Fibroblast of skin of scalp (primary cell): ENCODE results near the gene KRT27. TPM values are rescaled to one million over a fixed set of nuclear protein-coding genes. Genes with fewer than 3 reads are reported as not detected.
"Not testable (repeated sequence)": the region's sequence is repeated elsewhere in the genome, so short reads cannot be mapped to it uniquely, and the experiment has no call there.

Experiments
- DNase-seq: peaks from one replicate; pipeline ENCODE4 v3.0.0-alpha.2; 2013
- polyA plus RNA-seq, 2 experiments: library from polyadenylated mRNA; unstranded; fragments of 120-200 nt; gene quantifications; one replicate each; pipeline ENCODE4 v1.2.1, GENCODE V29; 2013; ENCODE audit not compliant: insufficient read length in 2 of 2

KRT27 gene, protein sequence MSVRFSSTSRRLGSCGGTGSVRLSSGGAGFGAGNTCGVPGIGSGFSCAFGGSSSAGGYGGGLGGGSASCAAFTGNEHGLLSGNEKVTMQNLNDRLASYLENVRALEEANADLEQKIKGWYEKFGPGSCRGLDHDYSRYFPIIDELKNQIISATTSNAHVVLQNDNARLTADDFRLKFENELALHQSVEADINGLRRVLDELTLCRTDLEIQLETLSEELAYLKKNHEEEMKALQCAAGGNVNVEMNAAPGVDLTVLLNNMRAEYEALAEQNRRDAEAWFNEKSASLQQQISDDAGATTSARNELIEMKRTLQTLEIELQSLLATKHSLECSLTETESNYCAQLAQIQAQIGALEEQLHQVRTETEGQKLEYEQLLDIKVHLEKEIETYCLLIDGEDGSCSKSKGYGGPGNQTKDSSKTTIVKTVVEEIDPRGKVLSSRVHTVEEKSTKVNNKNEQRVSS
- not detected for polyA plus RNA-seq (2013, experiment 1 of 2; ENCODE audit: insufficient read length)
- not detected for polyA plus RNA-seq (2013, experiment 2 of 2; ENCODE audit: insufficient read length)

DNA sequence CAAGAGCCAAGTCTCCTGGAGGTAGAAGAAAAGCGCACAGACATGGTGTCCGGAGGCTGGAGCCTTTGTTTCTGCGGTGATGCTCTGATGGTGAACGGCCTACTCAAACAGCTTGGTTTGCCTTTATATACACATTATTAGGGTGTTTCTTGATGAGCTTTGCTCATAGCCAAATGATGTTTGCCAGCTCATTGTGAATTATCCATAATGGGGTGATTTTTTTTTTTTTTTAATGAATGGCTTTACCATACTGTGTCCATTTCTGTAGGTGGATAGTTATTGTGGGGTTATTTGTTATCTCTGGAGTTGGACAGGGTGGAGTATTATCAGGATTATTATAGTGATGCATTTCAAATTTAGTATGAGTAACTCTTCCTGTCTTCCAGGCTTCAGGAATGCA is at the start of gene KRT27:
Gene KRT27, minus strand, starts transcription at position 101 of the 400 bp plus-strand sequence. Its CDS starts 57 bp downstream, at position 44.
- no peak for DNase-seq

- no peak for DNase-seq
Observed at GRCh38 chr17:40830085-40830776, 47.9 kb upstream of the KRT27 start.

GRCh38 chr17:40828454-40829044 is 46.2 kb upstream of the KRT27 start:
- no peak for DNase-seq

DNA sequence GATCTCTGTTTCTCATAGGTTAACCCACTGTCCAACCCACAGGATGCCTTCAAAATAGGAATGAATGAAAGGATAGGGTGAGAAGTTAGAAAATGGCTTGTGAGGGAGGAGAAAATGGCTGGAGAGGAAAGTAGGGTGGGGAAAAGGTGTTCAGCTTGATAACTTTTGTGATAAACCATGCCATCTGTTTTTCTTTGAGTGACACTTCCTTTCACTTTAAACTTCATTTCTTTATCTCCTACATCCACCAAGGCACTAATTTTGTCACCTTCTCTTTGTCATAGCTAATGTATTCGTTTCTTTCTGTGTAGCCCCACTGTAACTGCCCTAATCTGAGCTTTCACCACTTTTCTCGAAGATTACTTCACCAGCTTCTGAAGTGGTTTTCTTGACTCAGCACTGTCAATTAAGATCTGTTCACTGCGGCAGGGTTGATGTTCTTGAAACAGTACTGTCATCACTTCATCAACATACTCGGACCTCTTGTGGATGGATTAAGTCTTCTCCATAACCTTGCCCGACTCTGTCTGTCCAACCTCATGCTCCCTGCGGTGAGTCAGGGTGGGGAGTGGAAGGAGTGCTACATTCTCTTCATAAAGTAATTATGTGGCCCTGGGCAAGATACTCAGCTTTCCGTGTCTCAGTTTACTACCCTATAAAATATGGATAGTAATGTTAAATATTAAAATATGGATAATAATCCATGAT is 45.5 kb upstream of the KRT27 start:
- peak; percentile 43 for DNase-seq

- no peak for DNase-seq
Observed at GRCh38 chr17:40825599-40825998, 43.2 kb upstream of the KRT27 start.

DNA sequence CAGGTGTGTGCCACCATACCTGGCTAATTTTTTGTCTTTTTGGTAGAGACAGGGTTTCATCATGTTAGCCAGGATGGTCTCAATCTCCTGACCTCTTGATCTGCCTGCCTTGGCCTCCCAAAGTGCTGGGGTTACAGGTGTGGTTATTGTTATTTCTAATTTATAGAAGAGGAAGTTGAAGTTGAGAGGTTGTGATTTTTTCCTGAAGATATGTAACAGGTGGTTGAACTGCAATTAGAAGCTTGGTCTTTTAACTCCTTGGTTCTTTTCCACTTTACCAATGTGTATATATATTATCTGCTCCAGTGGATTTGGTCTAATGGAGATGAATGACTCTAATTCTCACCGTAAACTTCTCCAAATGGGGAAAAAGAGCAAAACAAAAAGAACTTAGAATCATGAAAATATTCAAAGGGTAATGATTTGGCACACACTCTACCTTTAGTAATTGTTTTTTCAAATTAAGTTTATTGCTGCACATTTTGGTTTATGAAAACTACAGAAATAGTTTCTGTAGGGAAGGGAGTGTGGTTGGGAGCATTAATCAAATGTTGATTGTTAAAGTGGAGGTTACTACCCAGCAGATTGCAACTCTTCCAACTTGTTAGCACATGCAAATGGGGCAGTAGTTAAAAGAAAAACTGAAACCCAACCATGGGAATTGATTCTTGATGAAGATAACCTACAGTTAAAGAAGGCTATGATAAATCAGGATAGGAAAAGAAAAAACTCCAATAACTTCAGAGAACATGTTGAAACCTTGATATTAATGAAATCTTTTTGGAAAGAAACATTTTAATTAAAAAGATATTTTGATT is 41.9 kb upstream of the KRT27 start:
- DNase-seq = no peak

DNA sequence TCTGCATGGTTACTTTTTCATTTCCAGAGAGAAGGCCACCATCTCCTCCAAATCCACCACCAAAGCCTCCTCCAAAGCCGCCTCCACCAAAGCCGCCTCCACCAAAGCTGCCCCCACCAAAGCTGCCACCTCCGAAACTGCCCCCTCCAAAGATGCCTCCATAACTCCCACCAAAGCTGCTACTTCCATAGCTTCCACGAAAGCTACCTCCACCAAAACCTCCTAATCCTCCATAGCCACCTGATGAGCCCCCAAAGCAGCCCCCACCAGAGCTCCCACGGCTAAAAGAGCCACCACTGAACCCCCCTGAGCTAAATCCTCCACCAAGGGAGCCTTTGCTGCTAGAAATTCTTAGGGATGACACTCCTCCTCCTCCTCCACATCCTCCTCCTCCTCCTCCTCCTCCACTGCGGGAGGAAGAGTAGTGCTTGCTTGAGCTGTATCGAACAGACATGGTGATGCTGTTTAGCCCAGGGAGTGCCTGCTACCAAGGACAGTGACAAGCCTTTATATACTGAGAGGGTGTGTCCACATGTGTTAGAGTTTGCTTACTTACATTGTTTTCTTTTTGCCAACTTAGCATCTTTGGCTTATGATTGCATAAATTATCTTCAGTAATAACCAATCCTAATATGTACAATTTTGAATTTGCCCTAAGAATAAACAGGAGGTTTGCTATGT is 39.9 kb upstream of the KRT27 start, which contains the start of gene KRT10:
Gene KRT10, minus strand, starts transcription at position 483 of the 681 bp plus-strand sequence. Its CDS starts 29 bp downstream, at position 454.
- no peak for DNase-seq

- DNase-seq = no peak
Observed at GRCh38 chr17:40821536-40821935, 39.2 kb upstream of the KRT27 start.

GRCh38 chr17:40820228-40820838 is 38.0 kb upstream of the KRT27 start:
- no peak for DNase-seq

DNA sequence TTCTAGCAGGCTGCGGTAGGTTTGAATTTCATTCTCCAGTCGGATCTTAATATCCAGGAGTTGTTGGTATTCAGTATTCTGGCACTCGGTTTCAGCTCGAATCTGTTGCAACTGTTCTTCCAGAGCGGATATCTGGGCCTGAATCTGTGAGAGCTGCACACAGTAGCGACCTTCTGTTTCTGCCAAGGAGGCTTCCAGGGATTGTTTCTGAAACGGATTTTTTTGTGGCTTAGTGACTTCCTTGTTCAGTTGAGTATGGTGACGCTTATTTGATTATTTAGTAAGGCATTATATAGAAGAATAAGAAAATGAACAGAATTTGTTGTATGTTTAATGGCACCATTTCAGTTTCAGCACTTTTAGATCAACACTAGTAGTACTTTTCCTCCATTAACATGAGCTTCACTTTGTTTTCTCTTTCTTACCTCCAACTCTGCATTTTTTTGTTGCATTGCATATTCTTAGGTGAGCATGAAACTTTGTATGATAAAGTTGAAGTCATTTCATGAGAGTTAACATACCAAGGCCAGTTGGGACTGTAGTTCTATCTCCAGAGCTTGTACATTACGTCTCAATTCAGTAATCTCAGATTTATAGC is 37.3 kb upstream of the KRT27 start:
- peak; percentile 14 for DNase-seq

GRCh38 chr17:40818733-40819527 is 36.6 kb upstream of the KRT27 start:
- peak; percentile 91 for DNase-seq

DNA sequence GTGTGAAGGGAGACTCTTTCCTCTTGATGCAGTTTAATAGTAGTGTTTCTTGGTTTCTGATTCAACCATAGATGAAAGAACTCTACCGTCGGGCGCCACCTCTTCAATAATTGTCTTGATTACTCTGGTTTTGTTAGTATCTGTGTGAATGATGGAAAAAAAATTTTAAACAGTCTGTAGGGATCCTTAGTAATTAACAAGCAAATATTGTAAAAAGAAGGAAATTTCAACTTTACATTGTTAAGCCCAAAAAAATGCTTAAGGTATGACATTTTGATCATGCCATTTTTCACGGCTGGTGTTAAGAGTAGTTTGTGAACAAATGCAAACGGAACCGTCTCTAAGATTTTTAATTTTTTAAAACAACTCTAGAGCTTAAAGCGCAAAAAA is 36.0 kb upstream of the KRT27 start:
- no peak for DNase-seq

GRCh38 chr17:40817103-40817682 is 34.8 kb upstream of the KRT27 start:
- DNase-seq = no peak

GRCh38 chr17:40816569-40816968 is 34.2 kb upstream of the KRT27 start:
- DNase-seq = no peak

DNA sequence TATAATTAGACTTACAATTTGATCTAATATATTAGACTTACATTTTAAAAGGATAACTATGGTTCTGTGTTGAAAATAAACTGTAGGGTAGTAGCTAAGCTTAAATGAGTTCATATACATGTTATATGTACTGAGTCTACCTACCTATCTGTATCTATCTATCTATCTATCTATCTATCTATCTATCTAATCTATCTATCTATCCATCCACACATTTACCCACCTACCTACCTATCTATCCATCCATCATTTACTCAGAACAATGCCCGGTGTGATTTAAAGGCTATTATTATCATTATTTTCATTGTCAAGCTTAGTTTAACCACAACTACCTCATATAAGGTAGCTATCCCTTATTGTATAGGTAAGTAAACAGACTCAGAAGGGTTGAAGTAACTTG is 33.0 kb upstream of the KRT27 start:
- DNase-seq = no peak

- DNase-seq = not testable (repeated sequence)
Observed at GRCh38 chr17:40814657-40815056, 32.3 kb upstream of the KRT27 start.

GRCh38 chr17:40813804-40814203 is 31.5 kb upstream of the KRT27 start:
- DNase-seq = peak; percentile 4

GRCh38 chr17:40812639-40813038 is 30.3 kb upstream of the KRT27 start:
- no peak for DNase-seq

DNA sequence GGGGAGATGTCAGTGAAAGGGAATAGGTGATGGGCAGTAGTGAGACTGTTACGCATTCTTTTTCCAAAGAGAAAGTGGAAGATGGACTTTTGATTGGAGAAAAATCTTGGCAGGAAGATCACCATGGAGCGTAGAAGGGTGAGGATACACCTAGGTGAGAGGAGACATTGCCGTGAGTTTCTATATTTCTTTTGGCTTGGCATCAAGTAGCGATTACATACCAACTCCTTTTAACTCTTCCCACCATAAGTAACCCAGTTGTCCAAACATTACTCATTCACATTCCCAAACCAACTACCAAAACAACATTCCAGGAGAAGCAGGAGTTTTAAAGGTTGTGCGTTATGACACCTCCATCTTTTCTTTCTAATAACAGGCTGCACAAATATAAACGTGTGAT is 28.1 kb upstream of the KRT27 start:
- peak; percentile 44 for DNase-seq
